ENCODE data around the gene GFY. TPM values are rescaled to one million over a fixed set of nuclear protein-coding genes. Genes with fewer than 3 reads are reported as not detected.
A peak's percentile ranks its signal among the peaks of the same experiment; 100 is the strongest.

Gene GFY
- total and polyA plus RNA-seq, 9 of the 15 experiments (the other 6 are each of a cell fraction or from before 2014, with no cell fraction given) = 0.06 to 0.40 (median 0.19) TPM; not detected in 3

- TF ChIP-seq TOE1 (IDR thresholded peaks at IDR 0.05; ENCODE audit: borderline replicate concordance) (peak; percentile 76; the same call in 1 of the 2 replicates), TOE1 (CRISPR knock-in tag; IDR thresholded peaks at IDR 0.05; ENCODE audit: borderline replicate concordance, low read depth) (0 out of 2 replicates have a peak, but pooled peaks have one; percentile 56), HINFP (tag; conservative IDR thresholded peaks at IDR 0.05; ENCODE audit: low read depth) (peak; percentile 50; the same call in 1 of the 2 replicates), CHD4 (IDR thresholded peaks at IDR 0.05; ENCODE audit: insufficient read depth, insufficient replicate concordance, low read depth, low read length, poor library complexity, severe bottlenecking) (no peak), ZNF277 (CRISPR knock-in tag; IDR thresholded peaks at IDR 0.05; ENCODE audit: borderline replicate concordance) (no peak), ZNF644 (tag; IDR thresholded peaks at IDR 0.05; ENCODE audit: low read depth) (peak; percentile 96), DEAF1 (CRISPR knock-in tag; IDR thresholded peaks at IDR 0.05) (peak; percentile 46; the same call in 1 of the 2 replicates), PPARD (CRISPR knock-in tag; IDR thresholded peaks at IDR 0.05) (no peak), NR1H2 (CRISPR knock-in tag; IDR thresholded peaks at IDR 0.05) (peak; percentile 62; the same call in 1 of the 2 replicates), TEAD1 (CRISPR knock-in tag; IDR thresholded peaks at IDR 0.05) (no peak)
- TF ChIP-seq, protein P1, sequence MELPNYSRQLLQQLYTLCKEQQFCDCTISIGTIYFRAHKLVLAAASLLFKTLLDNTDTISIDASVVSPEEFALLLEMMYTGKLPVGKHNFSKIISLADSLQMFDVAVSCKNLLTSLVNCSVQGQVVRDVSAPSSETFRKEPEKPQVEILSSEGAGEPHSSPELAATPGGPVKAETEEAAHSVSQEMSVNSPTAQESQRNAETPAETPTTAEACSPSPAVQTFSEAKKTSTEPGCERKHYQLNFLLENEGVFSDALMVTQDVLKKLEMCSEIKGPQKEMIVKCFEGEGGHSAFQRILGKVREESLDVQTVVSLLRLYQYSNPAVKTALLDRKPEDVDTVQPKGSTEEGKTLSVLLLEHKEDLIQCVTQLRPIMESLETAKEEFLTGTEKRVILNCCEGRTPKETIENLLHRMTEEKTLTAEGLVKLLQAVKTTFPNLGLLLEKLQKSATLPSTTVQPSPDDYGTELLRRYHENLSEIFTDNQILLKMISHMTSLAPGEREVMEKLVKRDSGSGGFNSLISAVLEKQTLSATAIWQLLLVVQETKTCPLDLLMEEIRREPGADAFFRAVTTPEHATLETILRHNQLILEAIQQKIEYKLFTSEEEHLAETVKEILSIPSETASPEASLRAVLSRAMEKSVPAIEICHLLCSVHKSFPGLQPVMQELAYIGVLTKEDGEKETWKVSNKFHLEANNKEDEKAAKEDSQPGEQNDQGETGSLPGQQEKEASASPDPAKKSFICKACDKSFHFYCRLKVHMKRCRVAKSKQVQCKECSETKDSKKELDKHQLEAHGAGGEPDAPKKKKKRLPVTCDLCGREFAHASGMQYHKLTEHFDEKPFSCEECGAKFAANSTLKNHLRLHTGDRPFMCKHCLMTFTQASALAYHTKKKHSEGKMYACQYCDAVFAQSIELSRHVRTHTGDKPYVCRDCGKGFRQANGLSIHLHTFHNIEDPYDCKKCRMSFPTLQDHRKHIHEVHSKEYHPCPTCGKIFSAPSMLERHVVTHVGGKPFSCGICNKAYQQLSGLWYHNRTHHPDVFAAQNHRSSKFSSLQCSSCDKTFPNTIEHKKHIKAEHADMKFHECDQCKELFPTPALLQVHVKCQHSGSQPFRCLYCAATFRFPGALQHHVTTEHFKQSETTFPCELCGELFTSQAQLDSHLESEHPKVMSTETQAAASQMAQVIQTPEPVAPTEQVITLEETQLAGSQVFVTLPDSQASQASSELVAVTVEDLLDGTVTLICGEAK (IDR thresholded peaks at IDR 0.05) = peak; percentile 74; the same call in 1 of the 2 replicates
- TF ChIP-seq, protein P1 (CRISPR knock-in tag; IDR thresholded peaks at IDR 0.05) = no peak
These were observed 18.3 kb downstream of the GFY start (continued) for GRCh38 chr19:49443366-49444099.
